Right renal cortex interstitium (tissue), 3 donors: ENCODE results near the gene CEP131. TPM values are rescaled to one million over a fixed set of nuclear protein-coding genes. Genes with fewer than 3 reads are reported as not detected.
A peak's percentile ranks its signal among the peaks of the same experiment; 100 is the strongest.
"Not testable (repeated sequence)": the region's sequence is repeated elsewhere in the genome, so short reads cannot be mapped to it uniquely, and the experiment has no call there.

Source experiments
- DNase-seq, 3 donors: peaks; one replicate each; pipeline ENCODE4 v3.0.0-alpha.2; 2013; ENCODE audit warnings: low read depth in 3 of 3, low spot score in 2 of 3
- polyA plus RNA-seq, 3 donors: library from polyadenylated mRNA; unstranded; fragments of 120-200 nt; gene quantifications; one replicate each; pipeline ENCODE4 v1.2.1, GENCODE V29; 2013; ENCODE audit not compliant: insufficient read length in 3 of 3

Gene CEP131
- polyA plus RNA-seq, 3 donors: 12.2 to 14.2 (median 12.2) TPM

GRCh38 chr17:81157848-81158687 is 64.7 kb downstream of the CEP131 start:
- DNase-seq: no peak

- DNase-seq: no peak
Measured at GRCh38 chr17:81156866-81157805, 65.6 kb downstream of the CEP131 start.

- DNase-seq: no peak
Measured at GRCh38 chr17:81154961-81155360, 67.8 kb downstream of the CEP131 start.

DNA sequence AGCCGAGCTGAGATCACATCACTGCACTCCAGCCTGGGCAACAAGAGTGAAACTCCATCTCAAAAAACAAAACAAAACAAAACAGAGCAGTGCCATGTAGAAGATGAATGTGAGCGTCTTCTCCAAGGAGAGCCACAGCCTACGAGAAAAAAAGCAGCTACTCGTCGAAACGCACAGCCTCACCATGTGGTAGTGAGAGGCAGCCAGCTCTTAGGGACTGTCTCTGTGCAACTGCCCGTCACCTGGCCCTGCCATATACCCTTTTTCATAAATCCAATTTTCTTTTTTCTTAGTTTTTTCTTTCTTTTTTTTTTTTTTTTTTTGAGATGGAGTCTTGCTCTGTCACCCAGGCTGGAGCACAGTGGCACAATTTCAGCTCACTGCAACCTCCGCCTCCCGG is 68.7 kb downstream of the CEP131 start:
- not testable (repeated sequence) for DNase-seq

DNA sequence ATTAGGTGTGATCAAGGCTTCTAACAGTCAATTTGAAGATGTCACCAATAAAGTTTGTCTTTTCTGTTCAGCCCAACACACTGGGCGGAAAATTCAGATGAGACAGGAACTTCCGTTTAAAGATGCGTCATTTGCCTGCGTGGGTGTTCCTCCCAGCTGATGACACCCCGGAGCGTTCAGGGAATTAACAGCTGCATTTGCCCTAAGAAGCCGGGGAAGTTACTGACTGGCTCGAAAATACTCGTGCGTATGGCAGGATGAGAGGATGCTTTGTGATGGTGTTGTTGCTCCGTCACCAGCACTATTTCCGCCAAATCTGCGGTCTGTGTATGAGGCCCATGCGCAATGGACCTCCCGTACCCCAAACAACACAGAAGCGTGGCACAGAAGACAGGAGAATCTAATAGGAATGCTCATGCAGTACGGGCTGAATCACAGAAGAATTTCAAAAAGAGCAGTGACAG is 69.4 kb downstream of the CEP131 start:
- DNase-seq: no peak

DNA sequence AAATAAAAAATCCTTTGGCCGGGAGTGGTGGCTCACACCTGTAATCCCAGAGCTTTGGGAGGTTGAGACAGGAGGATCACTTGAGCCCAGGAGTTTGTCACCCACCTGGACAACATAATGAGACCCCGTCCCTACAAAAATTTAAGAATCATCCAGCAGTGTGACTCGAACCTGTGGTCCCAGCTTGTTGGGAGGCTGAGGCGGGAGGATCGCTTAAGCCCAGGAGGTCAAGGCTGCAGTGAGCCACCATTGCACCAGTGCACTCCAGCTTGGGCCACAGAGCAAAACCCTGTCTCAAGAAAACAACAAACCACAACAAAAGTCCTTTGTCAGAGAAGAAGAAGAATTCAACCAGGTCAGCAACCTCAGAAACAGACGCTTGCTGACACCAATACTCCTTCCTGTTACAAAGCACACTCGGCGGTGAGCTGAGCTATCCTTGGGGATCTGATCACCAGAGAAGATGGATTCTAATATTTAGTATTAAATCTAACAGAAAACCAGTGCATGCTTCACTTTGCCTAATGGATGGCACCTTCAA is 70.4 kb downstream of the CEP131 start:
- DNase-seq: no peak

DNA sequence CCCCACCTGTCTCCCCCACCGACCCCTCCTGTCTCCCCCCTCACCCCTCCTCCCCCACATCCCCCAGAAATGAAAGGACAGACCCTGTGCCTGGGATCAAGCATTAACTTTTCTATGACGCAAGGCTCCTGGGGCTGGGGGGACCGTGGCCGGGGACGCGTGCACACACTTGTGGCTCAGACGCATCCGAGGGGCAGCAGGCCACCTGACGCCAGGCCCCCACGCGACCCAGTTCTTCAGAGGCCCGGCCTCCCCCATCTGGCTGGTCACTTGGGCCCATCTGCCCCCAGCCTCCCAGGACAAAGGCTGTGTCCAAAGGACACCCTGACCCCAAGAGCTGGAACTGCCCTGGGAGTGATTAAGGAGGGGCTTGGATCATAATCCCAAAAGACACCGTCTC is 71.5 kb downstream of the CEP131 start:
- DNase-seq: no peak

GRCh38 chr17:81150377-81151077 is 72.2 kb downstream of the CEP131 start:
- no peak for DNase-seq

DNA sequence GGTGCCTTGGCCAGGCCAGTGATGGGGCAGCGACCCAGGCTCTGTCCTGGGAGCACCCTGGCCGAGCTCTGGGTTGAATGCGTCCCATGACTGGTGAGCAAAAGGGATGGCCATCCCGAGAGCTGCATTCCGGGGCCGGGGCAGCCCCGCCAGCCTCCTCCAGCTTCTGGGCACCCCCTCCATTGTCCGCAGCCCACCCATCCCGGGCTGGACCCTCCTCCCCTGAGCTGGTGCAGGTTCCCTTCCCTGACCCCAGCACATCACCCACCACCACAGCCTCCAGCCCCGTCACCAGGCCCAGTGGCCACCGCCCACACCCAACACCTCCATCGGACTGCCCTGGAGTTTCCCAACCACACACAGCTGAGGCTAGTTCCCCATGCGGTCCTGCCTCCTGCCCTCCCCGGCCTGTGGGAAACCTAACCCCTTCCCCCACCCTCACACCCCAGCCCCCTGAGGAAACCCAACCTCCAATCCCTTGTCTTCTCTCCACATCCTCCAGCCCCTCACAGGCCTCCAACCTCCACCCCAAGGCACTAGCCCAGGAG is 73.7 kb downstream of the CEP131 start:
- DNase-seq: no peak

DNA sequence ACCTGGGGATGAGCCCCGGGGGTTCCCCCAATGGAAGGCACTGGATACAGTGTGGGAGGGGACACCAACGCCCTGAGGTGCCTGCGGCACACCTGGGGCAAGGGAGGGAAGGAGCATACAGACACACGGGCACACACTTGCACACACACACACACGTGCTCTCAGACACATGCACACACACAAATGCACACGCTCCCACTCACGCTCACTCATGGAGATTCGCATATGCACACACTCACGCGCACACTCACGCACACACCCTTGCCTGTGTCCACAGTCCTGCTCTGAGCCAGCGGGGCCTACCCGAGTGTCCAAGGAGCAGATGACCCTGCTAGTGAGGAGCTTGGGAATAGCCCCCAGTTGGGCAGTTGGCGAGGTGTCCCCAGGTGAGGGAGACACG is 74.2 kb downstream of the CEP131 start:
- no peak for DNase-seq

DNA sequence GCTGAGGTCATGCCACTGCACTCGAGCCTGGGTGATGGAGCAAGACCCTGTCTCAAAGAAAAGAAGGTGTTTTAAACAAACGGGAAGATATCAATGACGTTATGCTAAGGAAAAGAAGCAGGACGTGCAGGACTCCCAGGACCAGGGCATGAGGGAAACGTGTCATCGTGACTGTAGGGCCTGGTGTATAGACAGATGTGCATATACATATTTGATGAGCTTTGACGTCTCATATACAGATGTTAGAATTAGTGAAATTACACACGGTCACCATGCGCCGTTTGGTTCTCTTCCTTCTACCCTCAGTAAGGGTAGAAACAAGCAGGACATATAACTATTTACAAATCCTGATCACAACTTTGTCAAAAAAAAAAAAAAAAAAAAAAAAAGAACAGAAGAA is 75.1 kb downstream of the CEP131 start:
- DNase-seq: no peak

DNA sequence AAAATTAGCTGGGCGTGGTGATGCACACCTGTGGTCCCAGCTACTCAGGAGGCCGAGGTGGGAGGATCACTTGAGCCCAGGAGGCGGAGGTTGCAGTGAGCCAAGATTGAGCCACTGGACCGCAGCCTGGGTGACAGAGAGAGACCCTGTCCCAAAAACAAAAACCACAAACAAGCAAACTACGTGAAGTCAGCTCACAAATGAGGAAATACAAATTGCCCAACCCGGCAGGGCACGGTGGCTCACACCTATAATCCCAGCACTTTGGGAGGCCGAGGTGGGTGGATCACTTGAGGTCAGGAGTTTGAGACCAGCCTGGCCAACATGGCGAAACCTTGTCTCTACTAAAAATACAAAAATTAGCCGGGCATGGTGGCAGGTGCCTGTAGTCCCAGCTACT is 76.6 kb downstream of the CEP131 start:
- not testable (repeated sequence) for DNase-seq

GRCh38 chr17:81144423-81144781 is 78.4 kb downstream of the CEP131 start:
- DNase-seq: no peak

GRCh38 chr17:81143717-81144422 is 78.9 kb downstream of the CEP131 start:
- no peak for DNase-seq

DNA sequence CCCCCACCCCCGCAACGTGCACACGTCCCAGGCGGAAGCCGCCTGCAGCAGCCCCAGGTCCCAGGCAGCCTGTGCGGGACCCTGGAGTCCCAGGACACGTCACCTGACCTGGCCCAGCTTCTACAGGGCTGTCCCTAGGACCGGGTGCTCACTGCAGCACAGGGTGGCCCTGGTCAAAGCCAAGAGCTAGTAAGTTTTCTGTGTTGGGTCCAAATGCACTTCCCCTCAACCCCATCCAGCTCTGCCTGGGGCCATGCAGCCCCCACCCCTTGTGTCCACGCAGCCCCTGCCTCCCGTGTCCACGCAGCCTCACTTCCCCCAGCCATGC is 79.6 kb downstream of the CEP131 start:
- DNase-seq: no peak

- DNase-seq: peak; percentile 53 to 62 (median 56)
Measured at GRCh38 chr17:81142301-81143199, 80.2 kb downstream of the CEP131 start.

- DNase-seq: no peak
Measured at GRCh38 chr17:81140695-81141094, 82.1 kb downstream of the CEP131 start.

DNA sequence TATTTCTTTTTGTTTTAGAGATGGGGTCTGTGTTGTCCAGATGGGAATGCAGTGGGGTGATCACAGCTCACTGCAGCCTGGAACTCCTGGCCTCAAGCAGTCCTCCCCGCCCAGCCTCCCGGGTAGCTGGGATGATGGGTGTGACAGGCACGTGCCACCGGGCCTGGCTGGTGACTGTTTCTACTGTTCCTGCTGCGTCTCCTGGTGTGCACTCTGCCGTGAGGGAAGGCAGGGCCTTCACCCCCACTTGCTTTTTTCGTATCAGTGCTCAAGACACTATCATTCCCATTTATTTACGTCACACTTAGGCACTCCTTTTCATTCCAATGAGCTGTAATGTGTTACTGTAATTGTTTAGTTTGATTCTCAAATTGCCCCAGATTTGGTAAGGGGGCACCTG is 82.7 kb downstream of the CEP131 start:
- no peak for DNase-seq
